ENCODE data around the gene ARL5C. TPM values are rescaled to one million over a fixed set of nuclear protein-coding genes. Genes with fewer than 3 reads are reported as not detected.

The ARL5C gene
- total RNA-seq, 1 donor from 2014 or later = not detected

GRCh38 chr17:39181303-39181702, 15.3 kb upstream of the ARL5C start:
- POLR2A ChIA-PET = no interaction called here
- intact Hi-C loops (cut with micrococcal nuclease) = no loop called here
- CTCF ChIA-PET = no interaction called here
- TF ChIP-seq CTCF (IDR thresholded peaks at IDR 0.05) = no peak
- H3K4me3 Mint-ChIP-seq = no peak overlapping the region
- no peak overlapping the region for H3K27ac Mint-ChIP-seq
- H3K4me1 Mint-ChIP-seq = no peaks in the 10 kb centered on the region
- DNase-seq (no peak), ATAC-seq (ENCODE audit: low read depth) (no peak)
- H3K9me3 Mint-ChIP-seq = no peaks in the 10 kb centered on the region
- peaks cover 6% of the 10 kb centered on the region for H3K36me3 Mint-ChIP-seq (ENCODE audit: low read depth)
- H3K27me3 Mint-ChIP-seq = no peaks in the 10 kb centered on the region

- no peaks in the 10 kb centered on the region for H3K9me3 Mint-ChIP-seq
- TF ChIP-seq CTCF (IDR thresholded peaks at IDR 0.05) = no peak
Observed at GRCh38 chr17:39178536-39178935, 12.6 kb upstream of the ARL5C start.

GRCh38 chr17:39177256-39177655, 11.3 kb upstream of the ARL5C start:
- CTCF ChIA-PET = interaction anchor here (6.4 kb wide), 1 partner anchor 12 kb away, joined by 48 read pairs; the partner anchor contains the start of gene ARL5C
- POLR2A ChIA-PET = no interaction called here
- no peak for TF ChIP-seq CTCF (IDR thresholded peaks at IDR 0.05)
- H3K4me3 Mint-ChIP-seq = no peak overlapping the region
- ATAC-seq (ENCODE audit: low read depth) (no peak), DNase-seq (no peak)
- H3K9me3 Mint-ChIP-seq = no peaks in the 10 kb centered on the region
- H3K27ac Mint-ChIP-seq = no peak overlapping the region
- H3K4me1 Mint-ChIP-seq = peaks cover 5% of the 10 kb centered on the region
- peaks cover 2% of the 10 kb centered on the region for H3K36me3 Mint-ChIP-seq (ENCODE audit: low read depth)
- peaks cover 8% of the 10 kb centered on the region for H3K27me3 Mint-ChIP-seq
- intact Hi-C loops (cut with micrococcal nuclease) = no loop called here

More at GRCh38 chr17:39178536-39178935, 12.6 kb upstream of the ARL5C start:
- POLR2A ChIA-PET = no interaction called here
- H3K27me3 Mint-ChIP-seq = peaks cover 2% of the 10 kb centered on the region
- peaks cover 4% of the 10 kb centered on the region for H3K36me3 Mint-ChIP-seq (ENCODE audit: low read depth)
- ATAC-seq (ENCODE audit: low read depth) (no peak), DNase-seq (no peak)
- H3K27ac Mint-ChIP-seq = no peak overlapping the region
- CTCF ChIA-PET = interaction anchor here (6.4 kb wide), 1 partner anchor 13 kb away, joined by 48 read pairs; the partner anchor contains the start of gene ARL5C
- peaks cover 5% of the 10 kb centered on the region for H3K4me1 Mint-ChIP-seq
- intact Hi-C loops (cut with micrococcal nuclease) = no loop called here
- no peak overlapping the region for H3K4me3 Mint-ChIP-seq

GRCh38 chr17:39175695-39176093, 9.7 kb upstream of the ARL5C start:
- no peak overlapping the region for H3K27ac Mint-ChIP-seq
- peaks cover 2% of the 10 kb centered on the region for H3K36me3 Mint-ChIP-seq (ENCODE audit: low read depth)
- intact Hi-C loops (cut with micrococcal nuclease) = loop anchor here (1.0 kb wide), 1 partner anchor 192 kb away; no protein-coding TSS in a partner anchor
- no peak overlapping the region for H3K4me3 Mint-ChIP-seq
- TF ChIP-seq CTCF (IDR thresholded peaks at IDR 0.05) = no peak
- peaks cover 5% of the 10 kb centered on the region for H3K4me1 Mint-ChIP-seq
- peaks cover 14% of the 10 kb centered on the region for H3K27me3 Mint-ChIP-seq
- H3K9me3 Mint-ChIP-seq = no peaks in the 10 kb centered on the region
- ChIA-PET POLR2A (interaction anchor here (0.6 to 2.0 kb wide), 3 partner anchors 9 to 29 kb away, joined by 3 to 6 read pairs (median 3); partner anchors contain the start of gene RPL19), CTCF (interaction anchor here (0.6 to 6.4 kb wide), 9 partner anchors 10 to 321 kb away, joined by 3 to 49 read pairs (median 6); partner anchors contain the start of genes ARL5C and RPL19)
- no peak for ATAC-seq (ENCODE audit: low read depth)
- no peak for DNase-seq

- TF ChIP-seq CTCF (IDR thresholded peaks at IDR 0.05) = no peak
- H3K27me3 Mint-ChIP-seq = peaks cover 19% of the 10 kb centered on the region
- intact Hi-C loops (cut with micrococcal nuclease) = loop anchor here (1.0 kb wide), 1 partner anchor 192 kb away; no protein-coding TSS in a partner anchor
- ATAC-seq (ENCODE audit: low read depth) = peak; percentile 85
- H3K4me3 Mint-ChIP-seq = peak overlapping the region; percentile 60
- CTCF ChIA-PET = interaction anchor here (1.0 to 6.4 kb wide), 10 partner anchors 9 to 321 kb away, joined by 3 to 49 read pairs (median 6); partner anchors contain the start of genes ARL5C and RPL19
- peaks cover 2% of the 10 kb centered on the region for H3K36me3 Mint-ChIP-seq (ENCODE audit: low read depth)
- peaks cover 5% of the 10 kb centered on the region for H3K4me1 Mint-ChIP-seq
- POLR2A ChIA-PET = interaction anchor here (0.6 to 2.0 kb wide), 3 partner anchors 25 to 208 kb away, joined by 3 to 6 read pairs (median 3); partner anchors contain the start of genes FBXO47 and RPL19
- no peak overlapping the region for H3K27ac Mint-ChIP-seq
- peak; percentile 55 for DNase-seq
- no peaks in the 10 kb centered on the region for H3K9me3 Mint-ChIP-seq
Observed at GRCh38 chr17:39174920-39175694, 9.1 kb upstream of the ARL5C start.
